Activated T-helper 1 cell treated with Interleukin-2 at 50 U/mL for 16 hours (primary cell): ENCODE measurements around the gene ABO.
"Not testable (repeated sequence)": the region's sequence is repeated elsewhere in the genome, so short reads cannot be mapped to it uniquely, and the experiment has no call there.

Experiments
- DNase-seq: peaks from one replicate; pipeline ENCODE4 v3.0.0-alpha.2; 2020; ENCODE audit warnings: low read depth

Gene ABO

DNA sequence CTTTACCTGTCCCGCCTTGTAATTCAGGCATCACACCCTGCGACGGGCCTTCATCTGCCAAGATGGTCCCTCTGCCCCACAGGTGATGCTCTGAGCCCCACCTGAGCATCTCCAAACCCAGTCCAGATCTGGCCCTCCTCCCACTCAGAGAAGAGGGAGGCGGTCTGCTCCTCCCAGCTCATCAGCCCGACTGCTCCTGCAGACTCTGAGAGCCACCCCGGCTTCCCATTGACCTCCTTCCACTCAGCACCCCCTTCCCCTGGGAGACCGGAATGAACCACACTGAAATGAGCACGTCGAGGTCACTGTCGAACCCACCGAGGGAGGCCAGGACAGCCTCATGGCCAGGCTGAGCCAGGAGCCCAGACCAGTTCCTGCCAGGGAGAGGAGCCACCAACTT is 12.8 kb downstream of the ABO start:
- no peak for DNase-seq

DNA sequence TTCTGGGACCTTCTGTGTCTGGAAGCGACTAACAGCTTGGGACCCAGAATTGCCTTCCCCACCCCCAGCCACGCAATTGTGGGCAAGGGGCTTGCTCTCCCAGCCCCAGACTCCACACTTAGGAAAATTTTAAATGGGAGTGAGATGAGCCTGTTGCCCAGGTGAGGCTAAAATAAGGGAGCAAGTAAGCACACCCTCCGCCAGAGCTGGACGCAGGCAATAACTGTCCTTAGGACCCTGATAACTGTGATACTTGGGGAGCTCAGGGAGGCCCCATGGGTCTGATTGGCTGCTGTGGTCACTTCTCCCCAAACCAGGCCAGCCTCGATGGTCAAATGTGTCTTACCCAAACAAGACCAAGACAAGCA is 13.3 kb downstream of the ABO start:
- no peak for DNase-seq

- no peak for DNase-seq
Measured at GRCh38 chr9:133261103-133261752, 13.8 kb downstream of the ABO start.

DNA sequence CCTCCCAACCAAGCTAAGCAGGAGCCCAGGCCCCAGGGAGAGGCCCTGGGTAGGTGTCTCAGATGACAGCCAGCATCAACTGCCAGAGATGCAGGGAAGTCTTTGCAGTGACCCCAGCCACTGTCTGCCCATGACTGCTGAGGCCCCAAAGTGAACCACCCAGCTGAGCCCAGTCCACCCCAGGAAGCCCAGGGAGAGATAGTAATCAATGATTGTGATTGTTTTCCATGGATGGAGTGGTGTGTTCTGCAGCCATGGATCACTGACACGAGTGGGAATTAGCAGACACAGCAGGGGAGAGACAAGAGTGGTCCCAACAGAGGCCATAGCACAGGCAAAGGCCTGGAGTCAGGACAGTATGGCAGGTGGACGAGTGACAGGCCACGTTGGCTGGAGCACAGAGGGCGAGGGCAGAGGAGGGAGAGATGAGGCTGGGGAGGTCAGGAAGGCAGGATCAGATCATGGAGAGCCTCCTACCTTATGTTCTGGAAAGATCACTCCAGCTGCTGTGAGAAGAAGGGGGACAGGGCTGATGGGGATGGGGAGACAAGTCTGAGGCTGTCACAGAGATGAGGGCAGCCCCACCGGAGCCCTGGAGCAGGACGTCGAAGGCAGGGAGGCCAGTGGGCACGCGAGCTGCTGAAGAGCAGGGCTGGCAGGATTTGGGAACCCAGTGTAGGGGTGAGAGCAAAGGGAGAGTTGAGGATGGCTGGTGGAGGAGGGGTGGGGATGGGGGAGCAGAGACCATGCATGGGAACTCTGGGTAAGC is 14.5 kb downstream of the ABO start:
- no peak for DNase-seq

GRCh38 chr9:133258061-133259015 is 16.7 kb downstream of the ABO start:
- DNase-seq = no peak

- DNase-seq = no peak
Measured at GRCh38 chr9:133257465-133257956, 17.5 kb downstream of the ABO start.

- no peak for DNase-seq
Measured at GRCh38 chr9:133256686-133257091, 18.3 kb downstream of the ABO start.

GRCh38 chr9:133256136-133256461 is 18.9 kb downstream of the ABO start:
- no peak for DNase-seq

GRCh38 chr9:133255371-133256135 is 19.4 kb downstream of the ABO start:
- no peak for DNase-seq

- no peak for DNase-seq
Measured at GRCh38 chr9:133254471-133254870, 20.5 kb downstream of the ABO start.

DNA sequence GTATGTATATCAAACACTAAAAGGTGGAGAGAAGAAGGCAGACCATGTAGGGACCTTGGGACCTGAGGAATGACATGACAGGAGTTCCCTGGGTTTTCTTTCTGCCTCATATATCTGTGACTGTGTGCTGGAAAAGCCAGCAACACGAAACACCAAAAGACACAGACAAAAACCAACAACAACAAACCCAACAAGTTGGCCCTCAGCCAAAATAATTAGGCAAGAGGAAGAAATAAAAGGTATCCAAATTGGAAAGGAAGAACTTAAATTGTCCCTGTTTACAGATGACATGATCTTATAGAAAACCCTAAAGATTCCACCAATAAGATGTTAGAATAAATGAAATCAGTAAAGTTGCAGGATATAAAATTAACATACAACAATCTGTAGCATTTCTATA is 21.7 kb downstream of the ABO start:
- no peak for DNase-seq

- no peak for DNase-seq
Measured at GRCh38 chr9:133252301-133253020, 22.5 kb downstream of the ABO start.

- no peak for DNase-seq
Measured at GRCh38 chr9:133251773-133252172, 23.2 kb downstream of the ABO start.

GRCh38 chr9:133251221-133251620 is 23.8 kb downstream of the ABO start:
- DNase-seq = not testable (repeated sequence)

DNA sequence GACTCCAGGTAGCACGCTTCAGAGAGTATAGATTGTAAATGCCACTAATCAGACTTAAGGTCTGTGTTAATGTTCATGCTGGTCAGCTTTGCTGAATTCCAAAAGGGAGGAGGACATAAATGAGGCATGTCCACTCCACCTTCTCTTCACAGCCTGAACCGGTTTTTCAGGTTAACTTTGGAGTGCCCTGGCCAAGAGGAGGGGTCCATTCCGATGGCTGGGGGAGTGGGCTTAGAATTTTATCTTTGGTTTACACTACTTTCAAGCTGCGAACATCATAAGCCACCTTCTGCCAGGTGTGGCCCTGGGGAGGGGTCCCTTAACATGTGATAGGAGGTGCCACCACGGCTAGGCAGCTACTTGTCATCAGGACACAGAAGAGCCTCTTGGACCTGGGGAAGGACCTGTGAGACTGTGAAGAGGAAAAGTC is 24.2 kb downstream of the ABO start:
- DNase-seq = no peak

GRCh38 chr9:133249337-133249736 is 25.7 kb downstream of the ABO start:
- DNase-seq = no peak

DNA sequence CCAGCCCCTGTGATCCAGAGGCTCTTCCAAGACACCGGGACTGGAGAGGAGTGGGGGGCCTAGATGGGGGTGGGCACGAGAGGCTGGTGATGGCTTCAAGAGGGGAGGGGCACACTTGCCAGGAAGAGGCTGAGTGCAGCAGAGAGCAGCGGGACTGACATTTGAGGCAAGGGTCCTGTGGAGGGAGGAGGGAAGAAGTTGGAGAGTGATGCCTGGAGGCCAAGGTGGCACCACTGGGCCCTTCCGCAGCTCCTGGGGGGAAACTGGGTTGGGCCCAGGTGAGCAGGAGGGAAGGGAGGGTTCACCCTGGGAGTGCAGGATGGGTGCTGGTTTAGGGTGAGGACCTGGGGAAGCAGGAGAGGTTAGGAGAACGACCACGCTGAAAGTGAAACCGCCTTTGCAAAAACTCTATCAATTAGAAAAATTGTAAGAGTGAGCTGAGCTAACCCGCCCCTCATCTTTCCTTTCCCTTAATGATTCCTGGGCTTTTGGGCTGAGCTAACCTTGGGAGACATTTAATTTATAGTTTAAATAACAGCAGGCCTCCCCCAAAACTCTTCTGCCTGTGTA is 26.2 kb downstream of the ABO start:
- DNase-seq = no peak

GRCh38 chr9:133247632-133248031 is 27.4 kb downstream of the ABO start:
- DNase-seq = no peak

- DNase-seq = no peak
Measured at GRCh38 chr9:133246991-133247390, 28.0 kb downstream of the ABO start.

DNA sequence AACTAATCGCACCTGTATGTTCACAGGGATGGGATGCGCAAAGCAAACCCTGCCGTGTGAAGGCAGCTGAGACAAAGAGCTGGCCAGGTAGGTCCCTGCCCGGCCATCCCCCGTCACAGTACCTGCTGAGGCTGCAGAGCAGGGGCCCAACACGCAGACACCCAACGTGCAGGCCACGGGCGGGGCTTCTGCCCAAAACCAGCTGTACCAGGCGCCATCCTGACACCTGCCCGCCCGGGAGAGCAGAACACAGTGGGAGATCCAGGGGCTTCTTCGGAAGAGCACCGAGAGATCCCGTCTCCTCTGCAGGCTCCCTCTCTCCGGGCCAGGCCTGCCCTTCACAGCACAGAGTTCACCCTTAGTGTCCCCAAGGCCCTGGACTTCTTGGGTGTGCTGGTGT is 28.4 kb downstream of the ABO start:
- no peak for DNase-seq

GRCh38 chr9:133242991-133243390 is 32.0 kb downstream of the ABO start:
- no peak for DNase-seq
